GM21723 (cell line): Measurements from ENCODE around the gene PTPRR.

ENCODE experiments used
- ATAC-seq: cut with Tn5 transposase; IDR thresholded peaks from one replicate; pipeline ENCODE4 v1.9.1; 2021; ENCODE audit warnings: mild to moderate bottlenecking, moderate library complexity; ENCODE audit not compliant: unreplicated experiment

The PTPRR gene

DNA sequence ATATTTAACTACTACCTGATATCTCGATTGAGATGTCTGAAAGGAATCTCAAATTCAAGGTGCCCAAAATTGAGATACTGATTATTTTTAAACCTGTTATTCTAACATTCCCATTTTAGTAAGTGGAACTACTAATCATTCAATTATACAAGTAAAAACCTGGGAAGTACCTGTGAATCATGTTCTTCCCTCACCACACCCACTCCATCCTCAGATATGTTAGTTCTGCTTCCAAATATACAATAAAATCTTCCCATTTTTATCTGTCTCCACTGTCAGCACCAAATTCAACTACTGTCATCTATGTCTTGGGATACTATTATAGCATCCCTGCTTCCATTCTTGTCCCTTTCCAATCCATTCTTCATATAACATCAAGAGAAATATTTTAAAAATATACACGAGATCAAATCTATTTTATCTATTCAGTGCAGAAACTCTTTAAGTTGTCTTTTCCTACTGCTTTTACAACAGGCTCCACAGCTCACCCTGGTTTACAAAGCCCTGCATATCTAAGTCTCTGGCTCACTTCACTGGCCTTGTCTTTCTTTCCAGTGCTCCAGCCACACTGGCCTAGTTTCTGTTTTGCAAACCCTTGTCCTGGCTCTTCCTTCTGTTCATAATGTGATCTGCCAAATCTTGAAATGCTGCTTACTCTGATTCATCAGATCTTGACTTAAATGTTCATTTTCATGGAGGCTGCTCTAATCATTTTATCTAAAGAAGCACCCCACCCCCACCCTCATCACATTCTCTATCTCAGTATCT, 122.3 kb downstream of the PTPRR start:
- no peak for ATAC-seq

DNA sequence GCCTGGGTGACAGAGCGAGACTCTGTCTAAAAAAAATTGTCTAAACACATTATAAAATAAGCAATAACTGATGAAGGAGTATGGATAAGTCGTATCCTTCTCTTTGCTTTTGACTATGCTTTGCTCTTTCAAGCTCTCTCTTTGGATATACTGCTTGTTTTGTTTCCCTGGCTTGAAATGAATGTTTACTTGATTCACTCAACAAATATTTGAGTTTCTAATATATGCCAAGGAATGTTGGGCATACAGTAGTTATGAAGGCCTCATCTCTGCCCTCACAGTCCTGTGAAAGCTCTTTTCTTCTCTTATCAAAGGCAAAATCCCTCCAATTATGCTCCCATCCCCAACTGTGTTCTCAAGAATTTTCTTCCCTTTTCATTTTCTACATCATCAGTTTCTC, 123.5 kb downstream of the PTPRR start:
- no peak for ATAC-seq

DNA sequence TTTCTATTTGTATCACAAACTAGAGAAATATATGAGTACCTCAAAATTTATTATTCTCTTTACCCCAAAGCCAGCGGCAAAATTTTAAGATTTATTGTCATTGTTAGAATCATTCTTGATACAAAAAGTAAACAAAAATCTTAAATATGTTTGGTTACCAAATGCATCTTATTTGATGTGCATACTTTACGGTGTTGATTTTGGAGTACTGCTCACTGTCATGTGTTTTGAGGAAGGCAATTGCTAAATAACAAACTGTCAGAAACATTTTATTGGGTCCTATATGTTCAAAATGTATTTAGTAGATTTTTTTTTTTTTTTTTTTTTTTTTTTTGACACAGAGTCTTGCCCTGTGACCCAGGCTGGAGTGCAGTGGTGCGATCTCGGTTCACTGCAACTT, 124.9 kb downstream of the PTPRR start:
- no peak for ATAC-seq

DNA sequence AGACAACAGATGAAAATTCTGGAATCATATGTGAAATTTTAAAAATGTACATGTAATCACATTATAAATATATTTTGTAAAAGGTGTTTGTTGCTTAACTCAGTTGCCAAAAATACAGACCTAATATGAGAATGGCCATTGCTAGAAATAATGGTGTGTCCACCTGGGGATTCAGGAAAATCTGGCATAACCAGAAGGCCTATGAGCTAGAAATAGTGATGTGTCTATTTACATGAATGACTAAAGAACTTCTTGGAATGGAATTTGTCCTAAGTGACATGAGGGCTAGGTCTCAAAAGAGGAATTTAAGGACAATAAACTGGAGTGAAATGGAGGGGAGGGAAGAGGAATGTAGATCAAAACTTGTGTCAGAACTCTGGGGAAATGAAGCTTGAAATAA, 126.4 kb downstream of the PTPRR start:
- ATAC-seq: no peak

DNA sequence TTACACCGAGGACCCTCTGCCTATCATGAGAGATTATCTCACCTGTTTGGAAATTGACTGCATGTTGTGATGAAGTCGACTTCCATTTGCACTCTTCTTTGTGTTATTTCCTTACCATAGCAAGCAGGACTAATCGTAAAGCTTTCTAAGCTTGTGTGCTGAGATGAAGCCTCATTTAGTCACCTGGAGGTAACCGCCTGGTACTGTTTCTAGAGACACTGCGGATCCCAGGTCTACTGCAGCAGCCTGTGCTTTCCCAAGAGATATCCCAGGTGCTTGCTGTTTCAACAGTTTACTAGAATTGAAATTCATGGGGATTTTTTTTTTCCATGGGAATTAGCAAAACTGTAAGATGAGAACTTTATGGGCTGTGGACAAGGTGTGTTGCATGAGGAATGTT, 131.8 kb downstream of the PTPRR start:
- no peak for ATAC-seq

DNA sequence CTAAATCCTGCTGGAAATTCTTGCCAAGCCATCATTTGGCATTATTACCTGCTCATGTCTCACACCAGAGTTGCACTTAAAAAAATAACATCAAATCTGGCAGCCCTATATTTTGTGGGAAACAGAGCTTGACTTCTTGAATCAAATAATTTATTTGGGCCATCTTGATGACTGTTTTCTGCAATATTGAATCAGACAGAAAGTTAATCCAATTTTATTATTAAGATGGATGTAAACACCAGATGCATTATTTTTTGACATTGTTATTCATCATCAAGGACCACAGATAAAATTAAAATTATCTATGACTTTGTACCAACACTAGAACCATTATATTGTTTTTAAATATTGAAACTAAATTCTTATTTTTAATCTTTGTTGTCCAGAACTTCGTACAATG, 132.9 kb downstream of the PTPRR start:
- ATAC-seq: no peak

DNA sequence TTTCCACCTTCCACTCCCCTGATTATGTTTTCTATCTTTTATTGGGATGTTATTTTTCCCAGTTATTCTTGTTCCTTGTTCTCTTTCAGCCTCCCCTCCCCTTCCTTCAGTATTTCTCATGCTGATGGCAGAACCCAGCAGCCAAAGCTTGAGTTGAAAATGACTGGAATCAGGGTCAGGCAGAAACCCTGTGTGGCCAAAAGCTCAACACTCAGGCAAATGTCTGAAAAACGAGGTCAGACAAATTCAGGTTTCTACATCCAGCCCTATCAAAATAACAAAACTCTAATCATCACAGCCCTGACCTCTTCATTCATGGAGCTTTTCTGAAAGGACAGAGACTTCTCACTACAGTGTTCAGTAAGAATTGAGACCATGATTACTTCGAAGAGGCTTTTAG, 134.6 kb downstream of the PTPRR start:
- ATAC-seq: no peak

DNA sequence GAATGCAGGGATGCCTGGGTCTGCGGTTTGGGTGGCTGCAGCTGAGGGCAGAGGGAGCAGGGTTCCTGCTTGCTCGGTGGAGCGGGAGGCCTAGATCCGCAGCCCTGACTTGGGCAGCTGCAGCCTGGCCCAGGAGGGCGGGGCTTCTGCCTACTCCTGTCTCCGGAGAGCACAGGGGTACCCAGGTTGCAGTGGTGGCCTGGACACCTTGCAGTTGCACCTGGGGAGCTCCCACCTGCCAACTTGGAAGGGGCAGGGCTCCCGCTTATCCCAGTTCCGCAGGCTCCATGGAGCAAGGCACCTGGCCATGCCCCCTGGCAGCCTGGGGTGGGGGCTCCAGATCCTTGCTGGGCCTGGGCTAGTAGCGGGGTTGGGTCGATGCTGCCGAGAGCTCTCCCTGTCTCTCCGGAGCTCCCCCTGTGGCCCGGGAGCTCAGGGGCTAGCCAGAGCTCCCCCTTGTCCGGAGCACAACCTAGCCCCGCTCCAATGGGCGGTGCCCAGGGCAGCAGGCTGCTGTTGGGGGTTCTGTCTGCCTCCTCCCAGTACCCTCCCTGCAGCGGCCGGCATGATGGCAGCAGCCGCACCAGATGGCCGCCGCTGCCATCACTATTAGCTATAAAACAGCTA, 136.4 kb downstream of the PTPRR start:
- no peak for ATAC-seq

DNA sequence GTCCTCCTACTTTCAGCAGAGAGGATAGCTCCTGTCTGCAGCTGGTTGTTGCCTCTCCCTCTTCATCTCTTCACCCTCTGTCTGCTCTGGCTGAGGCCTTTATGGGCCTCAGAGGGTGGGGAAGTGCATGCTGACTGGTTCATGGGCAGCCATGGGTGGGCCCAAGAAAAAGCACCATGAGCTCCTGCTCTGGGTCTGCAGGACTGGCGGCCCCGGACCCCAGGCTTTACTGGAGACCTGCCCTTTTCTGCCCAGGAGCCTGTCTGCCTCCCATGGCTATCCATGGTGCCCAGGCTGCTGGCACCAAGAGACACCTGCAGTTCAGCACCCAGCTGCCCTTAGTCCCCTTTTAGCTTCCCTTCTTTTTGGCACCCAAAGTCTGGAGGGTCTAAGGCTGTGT, 137.1 kb downstream of the PTPRR start:
- ATAC-seq: no peak

DNA sequence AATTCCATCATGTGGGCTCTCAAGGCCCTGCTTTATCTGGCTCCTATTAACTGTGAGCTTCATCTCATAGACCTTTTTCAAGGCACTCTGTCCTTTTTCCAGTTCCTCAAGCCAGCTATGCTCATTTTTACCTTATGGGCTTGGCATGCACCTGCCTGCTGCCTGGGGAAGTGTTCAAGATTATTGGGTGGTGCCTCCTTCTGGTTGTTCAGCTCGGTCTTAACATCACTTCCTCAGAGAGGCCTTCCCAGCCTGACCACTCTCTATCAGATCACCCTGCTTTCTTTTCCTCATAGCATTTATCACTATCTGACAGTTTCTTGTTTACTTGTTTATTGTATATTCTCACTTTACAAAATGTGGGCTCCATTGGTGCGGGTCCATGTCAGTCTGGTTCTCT, 141.3 kb downstream of the PTPRR start:
- ATAC-seq: no peak

DNA sequence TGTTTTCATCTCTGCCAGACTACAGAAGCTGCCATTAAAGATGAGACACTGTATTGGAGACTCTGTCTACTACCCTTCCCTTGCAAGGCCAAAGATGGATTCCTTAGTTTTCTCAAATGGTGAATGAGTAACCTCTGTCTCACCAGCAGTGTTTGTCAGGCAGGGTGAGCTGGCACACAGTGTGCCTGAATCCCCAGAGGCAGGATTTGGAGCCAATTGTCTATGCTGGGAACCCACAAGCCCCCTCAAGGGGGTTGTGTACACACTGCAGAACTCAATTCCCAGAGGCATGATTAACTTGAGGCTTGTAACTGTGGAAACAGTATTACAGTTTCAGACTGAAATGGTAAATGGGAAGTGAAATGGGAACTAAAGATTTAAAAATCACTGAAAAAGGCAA, 146.5 kb downstream of the PTPRR start:
- no peak for ATAC-seq

DNA sequence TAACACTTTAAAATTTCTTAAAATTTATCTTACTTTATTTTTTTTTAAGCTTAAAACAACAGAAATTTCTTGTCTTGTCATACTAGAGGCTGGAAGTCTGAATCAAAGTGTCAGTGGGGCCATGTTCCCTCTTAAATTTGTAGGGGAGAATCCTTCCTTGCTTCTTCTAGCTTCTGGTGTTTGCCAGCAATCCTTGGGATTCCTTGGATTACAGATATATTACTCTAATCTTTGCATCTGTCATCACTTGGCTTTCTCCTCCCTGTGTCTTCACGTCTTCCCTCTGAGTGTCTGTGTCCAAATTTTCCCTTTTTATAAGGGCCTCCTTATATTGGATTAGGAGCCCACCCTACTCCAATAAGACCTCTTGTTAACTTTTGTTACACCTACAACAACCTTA, 147.7 kb downstream of the PTPRR start:
- no peak for ATAC-seq

DNA sequence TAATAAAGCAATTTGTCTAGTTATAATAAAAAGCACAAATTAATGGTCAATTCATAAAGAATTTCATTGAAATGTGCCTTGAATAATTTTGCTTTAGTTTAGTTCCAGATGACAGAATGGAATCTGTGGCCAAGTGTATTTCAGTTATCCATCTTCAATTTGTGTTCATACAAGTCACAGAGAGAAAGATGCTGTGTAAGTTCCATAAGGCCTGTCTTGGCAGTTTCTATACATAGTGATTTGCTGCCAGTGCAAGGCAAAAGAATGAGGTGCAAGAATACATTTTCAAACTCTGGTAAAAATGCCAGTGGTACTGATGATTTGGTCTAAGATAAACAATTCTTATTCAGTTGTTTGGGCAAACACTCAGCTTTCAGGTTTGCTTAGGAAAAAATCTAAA, 149.0 kb downstream of the PTPRR start:
- no peak for ATAC-seq

DNA sequence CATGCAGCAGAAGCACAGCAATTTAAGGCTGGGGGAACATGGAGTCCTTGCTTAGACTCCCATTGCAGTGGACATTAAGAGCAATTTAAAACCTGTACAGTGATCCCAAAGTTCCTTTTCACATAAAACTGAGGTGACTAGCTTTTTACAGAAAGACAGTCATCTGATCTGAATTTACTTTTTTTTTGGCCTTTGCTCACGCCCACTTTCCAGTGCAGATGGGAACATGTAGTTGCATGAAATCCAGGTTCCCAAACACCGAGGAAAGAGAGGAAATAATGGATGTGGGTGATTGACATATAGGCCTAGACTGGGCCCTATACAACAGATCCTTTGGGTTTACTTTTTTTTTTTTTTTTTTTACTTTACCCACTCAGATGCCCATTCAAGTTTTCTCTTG, 156.9 kb downstream of the PTPRR start:
- ATAC-seq: no peak

DNA sequence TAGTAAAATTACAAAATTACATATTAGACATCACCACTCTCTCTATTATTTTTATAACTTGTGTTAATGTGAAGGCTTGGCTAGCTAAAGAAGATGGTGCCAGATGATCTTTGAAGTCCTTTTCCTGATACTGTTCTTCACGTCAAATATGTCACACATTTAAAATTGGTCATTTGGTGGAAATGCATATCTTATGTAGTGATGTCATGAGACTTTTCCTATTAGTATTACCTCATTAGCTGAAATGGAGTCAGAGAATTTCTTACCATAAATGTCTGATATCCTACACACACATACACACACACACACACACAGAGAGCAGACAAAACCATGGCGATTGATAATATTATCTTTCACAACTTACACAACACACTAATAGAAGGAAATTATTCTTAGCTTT, 158.5 kb downstream of the PTPRR start:
- ATAC-seq: no peak

DNA sequence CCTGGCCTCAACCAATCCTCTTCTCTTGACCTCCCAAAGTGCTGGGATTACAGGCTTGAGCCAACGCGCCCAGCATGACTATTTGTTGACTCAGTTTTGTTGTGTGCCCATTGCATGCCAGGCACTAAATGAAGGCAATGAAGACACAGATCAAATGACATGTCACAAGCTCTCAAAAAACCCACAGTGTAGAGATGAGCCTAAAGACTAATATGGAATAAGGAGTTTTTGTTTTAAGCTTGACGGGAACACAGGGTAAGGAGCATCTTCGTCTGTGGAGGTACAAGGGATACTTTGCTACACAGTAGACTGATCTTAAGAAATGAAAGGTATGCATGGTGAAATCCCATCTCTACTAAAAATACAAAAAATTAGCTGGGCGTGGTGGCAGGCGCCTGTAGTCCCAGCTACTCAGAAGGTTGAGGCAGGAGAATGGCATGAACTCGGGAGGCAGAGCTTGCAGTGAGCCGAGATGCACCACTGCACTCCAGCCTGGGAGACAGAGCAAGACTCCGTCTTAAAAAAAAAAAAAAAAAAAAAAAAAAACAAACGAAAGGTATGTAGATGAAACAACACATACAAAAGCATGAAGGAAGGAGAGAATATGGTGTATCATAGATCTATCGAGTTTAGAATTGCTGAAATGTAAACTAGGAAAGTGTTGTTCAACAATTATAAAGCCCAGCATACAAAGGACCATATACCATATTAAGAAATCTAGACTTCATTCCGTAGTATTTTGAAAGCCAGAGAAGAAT, 161.2 kb downstream of the PTPRR start:
- no peak for ATAC-seq

DNA sequence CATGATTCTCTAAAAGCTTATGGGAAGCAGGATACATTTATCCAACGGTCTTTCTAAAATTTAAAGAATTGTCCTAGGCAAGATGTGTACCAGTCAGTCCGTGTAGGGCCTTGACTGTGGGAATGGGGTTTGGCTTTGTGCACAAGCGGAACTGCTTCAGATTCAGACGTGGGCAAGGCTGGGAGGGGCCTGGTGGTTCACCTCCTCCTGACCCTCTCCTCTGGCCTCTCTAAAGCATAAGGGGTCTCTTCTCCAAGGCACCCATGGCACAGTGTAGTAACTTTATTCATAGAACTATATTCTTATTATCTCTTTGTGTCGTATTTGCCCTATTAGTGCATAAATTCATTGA, 162.1 kb downstream of the PTPRR start:
- ATAC-seq: no peak

DNA sequence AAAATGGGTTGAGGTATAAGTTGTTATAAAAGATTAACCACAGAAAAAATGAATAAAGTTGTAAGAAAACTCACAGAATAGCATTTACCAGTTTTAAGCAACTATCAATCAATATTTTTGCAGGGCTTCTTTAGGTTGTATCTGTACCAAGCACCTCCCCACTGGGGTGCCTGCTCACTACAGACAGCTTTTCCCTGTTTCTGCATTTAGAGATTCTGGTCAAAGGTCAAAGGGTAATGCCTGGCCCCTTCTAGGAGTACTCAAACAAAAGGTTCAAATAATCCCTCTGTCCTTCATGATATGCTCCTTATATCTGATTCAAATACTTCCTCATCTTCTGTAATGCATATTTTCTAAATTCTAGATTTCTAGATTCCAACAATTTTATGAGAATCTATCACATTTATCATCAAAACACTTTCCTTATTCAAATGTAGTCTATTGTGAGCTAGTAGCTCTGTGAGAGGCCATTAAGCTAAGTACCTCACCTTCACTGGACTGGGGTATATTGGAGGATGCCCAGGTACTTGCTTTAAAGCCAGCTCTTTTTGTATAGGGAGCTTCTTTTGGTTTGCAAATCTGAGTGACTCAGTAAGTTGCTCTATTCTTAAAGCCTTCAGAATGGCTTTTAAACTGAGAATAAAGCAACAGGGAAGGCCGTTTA, 162.6 kb downstream of the PTPRR start:
- ATAC-seq: no peak

DNA sequence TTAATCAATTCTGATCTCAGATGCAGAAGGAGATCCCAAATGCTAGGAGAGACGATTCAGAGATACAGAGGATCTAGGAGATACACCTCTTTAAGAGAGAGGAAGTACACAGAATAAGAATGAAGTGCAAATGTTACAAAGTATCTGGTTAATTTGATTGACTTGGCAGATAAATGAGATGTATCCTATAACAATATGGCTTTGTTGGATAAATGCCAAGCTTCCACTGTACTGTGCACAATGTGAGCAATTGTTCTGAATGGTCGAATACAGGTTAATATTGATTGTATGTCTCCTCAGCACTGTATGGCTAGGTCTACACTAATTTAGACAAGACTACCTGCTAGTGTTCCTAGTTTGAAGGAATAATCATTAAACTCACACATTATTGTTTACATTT, 163.7 kb downstream of the PTPRR start:
- ATAC-seq: no peak

DNA sequence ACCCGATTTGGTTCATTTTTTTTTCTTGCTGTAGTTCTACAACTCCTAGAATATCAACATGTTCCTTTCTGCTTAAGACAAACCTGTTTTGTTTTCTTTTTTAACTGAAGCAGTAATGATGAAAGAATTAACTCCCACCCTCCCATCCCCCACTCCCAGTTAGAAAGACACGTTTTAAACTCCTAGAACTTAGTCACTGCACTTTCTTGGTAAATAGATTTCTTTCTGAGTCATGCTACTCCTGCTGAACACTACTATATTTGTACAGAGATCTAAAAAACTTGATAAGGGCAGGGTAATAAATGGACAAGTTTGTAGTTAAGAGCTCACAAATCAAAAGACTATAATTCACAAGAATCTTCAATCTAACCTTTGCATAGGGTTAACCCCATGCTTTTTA, 164.4 kb downstream of the PTPRR start:
- no peak for ATAC-seq

DNA sequence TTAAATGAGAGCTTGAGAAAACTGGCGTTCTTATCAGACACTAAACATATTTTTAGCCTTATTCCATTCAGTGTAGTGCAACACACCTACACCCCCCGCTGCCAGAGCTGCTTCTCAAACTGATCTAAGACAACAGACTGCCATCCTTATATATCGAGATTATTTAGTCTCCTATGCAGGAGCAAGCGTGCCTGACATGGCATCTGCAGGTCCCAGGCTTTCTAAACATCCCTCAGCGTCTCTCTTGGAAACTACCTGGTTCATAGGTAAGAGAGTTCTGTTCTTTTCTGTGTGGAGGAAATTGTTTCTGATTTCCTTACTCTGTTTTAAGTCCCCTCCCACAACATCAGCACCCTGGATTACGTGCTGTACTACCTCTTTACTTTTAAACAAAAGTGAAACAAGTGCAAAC, 166.2 kb downstream of the PTPRR start:
- ATAC-seq: no peak

DNA sequence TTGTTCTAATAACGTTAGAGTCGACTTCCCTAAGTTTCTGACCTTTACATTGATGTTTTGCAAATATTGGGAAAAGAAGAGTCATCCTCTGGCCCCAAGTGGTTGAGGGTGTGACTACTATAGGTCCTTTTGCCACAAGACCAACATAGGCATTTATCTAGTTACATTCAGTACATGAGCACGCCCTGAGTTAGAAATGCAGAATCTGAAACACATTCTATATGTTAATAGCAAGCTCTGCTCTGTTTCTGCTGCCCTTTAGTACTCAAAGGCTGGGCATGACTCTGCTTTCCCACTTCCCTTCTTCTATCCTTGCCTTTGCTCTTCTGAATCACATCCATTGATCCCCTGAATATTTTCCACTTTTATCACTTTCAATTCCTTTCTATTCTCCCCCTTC, 168.2 kb downstream of the PTPRR start:
- ATAC-seq: no peak
